ENCODE data around the gene IFITM2.

DNA sequence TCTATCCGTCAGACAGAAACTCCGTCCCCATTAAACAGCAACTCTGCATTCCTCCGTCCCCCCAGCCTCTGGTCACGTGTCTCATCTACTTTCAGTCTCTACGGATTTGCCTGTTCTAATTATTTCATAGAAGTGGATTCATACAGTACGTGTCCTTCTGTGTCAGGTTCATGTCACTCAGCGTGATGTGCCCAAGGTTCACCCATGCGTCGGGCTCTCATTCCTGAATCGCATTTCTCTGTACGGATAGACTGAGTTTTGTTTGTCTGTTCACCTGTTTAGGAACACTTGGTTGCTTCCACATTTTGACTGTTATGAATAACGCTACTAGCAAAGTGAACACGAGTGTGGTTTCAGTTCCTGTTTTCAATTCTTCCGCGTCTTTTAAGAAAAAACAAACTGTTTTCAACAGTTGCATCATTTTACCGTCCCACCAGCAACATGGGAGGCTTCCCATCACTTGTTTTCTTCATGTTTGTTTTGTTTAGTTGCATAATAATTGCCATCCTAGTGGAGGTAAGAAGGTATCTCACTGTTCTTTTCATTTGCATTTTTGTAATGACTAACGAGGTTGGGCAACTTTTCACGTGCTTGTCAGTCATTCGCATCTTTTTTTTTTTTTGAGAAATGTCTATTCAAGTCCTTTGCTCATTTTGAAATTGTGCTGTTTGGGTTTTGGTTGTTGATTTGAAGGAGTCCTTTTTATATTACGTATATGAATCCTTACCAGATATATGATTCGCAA, 38.3 kb upstream of the IFITM2 start:
- TF ChIP-seq CTCF (IDR thresholded peaks at IDR 0.05; ENCODE audit: low read depth, low read length, missing input control) (peak; percentile 16), RAD21 (IDR thresholded peaks at IDR 0.05) (no peak), GABPA (IDR thresholded peaks at IDR 0.05 in 1 of 2, conservative IDR thresholded peaks at IDR 0.05 in 1 of 2) (no peak)
- TF ChIP-seq, protein P1, sequence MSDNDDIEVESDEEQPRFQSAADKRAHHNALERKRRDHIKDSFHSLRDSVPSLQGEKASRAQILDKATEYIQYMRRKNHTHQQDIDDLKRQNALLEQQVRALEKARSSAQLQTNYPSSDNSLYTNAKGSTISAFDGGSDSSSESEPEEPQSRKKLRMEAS (IDR thresholded peaks at IDR 0.05), result peak; percentile 4
- TF ChIP-seq, protein P2, sequence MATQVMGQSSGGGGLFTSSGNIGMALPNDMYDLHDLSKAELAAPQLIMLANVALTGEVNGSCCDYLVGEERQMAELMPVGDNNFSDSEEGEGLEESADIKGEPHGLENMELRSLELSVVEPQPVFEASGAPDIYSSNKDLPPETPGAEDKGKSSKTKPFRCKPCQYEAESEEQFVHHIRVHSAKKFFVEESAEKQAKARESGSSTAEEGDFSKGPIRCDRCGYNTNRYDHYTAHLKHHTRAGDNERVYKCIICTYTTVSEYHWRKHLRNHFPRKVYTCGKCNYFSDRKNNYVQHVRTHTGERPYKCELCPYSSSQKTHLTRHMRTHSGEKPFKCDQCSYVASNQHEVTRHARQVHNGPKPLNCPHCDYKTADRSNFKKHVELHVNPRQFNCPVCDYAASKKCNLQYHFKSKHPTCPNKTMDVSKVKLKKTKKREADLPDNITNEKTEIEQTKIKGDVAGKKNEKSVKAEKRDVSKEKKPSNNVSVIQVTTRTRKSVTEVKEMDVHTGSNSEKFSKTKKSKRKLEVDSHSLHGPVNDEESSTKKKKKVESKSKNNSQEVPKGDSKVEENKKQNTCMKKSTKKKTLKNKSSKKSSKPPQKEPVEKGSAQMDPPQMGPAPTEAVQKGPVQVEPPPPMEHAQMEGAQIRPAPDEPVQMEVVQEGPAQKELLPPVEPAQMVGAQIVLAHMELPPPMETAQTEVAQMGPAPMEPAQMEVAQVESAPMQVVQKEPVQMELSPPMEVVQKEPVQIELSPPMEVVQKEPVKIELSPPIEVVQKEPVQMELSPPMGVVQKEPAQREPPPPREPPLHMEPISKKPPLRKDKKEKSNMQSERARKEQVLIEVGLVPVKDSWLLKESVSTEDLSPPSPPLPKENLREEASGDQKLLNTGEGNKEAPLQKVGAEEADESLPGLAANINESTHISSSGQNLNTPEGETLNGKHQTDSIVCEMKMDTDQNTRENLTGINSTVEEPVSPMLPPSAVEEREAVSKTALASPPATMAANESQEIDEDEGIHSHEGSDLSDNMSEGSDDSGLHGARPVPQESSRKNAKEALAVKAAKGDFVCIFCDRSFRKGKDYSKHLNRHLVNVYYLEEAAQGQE (IDR thresholded peaks at IDR 0.05), result no peak
- TF ChIP-seq, protein P3, sequence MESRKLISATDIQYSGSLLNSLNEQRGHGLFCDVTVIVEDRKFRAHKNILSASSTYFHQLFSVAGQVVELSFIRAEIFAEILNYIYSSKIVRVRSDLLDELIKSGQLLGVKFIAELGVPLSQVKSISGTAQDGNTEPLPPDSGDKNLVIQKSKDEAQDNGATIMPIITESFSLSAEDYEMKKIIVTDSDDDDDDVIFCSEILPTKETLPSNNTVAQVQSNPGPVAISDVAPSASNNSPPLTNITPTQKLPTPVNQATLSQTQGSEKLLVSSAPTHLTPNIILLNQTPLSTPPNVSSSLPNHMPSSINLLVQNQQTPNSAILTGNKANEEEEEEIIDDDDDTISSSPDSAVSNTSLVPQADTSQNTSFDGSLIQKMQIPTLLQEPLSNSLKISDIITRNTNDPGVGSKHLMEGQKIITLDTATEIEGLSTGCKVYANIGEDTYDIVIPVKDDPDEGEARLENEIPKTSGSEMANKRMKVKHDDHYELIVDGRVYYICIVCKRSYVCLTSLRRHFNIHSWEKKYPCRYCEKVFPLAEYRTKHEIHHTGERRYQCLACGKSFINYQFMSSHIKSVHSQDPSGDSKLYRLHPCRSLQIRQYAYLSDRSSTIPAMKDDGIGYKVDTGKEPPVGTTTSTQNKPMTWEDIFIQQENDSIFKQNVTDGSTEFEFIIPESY (IDR thresholded peaks at IDR 0.05), result no peak

Measured in liver (tissue), 3 donors.